HG03439 (cell line): ENCODE data around the gene BBLN.
"Not testable (repeated sequence)": the region's sequence is repeated elsewhere in the genome, so short reads cannot be mapped to it uniquely, and the experiment has no call there.

Experiments used
- ATAC-seq: cut with Tn5 transposase; IDR thresholded peaks from one replicate; pipeline ENCODE4 v1.9.1; 2021; ENCODE audit warnings: mild to moderate bottlenecking, moderate library complexity; ENCODE audit not compliant: unreplicated experiment

Gene BBLN

GRCh38 chr9:128159784-128160602 lies at the start of gene BBLN:
TSS of gene BBLN (plus strand) at chr9:128160265. CDS start at chr9:128160408, 143 bp downstream.
- peak; percentile 70 for ATAC-seq

DNA sequence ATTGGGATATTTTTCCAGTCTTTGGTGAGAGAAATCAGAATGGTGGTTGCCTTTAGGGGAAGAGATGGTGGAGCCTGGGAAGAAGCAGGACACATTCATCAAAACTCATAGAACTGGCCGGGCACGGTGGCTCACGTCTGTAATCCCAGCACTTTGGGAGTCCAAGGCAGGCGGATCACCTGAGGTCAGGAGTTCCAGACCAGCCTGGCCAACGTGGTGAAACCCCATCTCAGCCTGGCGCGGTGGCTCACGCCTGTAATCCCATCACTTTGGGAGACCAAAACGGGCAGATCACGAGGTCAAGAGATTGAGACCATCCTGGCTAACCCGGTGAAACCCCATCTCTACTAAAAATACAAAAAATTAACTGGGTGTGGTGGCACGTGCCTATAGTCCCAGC lies 48.3 kb upstream of the BBLN start:
- ATAC-seq = not testable (repeated sequence)

- no peak for ATAC-seq
These were observed 46.3 kb upstream of the BBLN start for GRCh38 chr9:128113526-128114325.

DNA sequence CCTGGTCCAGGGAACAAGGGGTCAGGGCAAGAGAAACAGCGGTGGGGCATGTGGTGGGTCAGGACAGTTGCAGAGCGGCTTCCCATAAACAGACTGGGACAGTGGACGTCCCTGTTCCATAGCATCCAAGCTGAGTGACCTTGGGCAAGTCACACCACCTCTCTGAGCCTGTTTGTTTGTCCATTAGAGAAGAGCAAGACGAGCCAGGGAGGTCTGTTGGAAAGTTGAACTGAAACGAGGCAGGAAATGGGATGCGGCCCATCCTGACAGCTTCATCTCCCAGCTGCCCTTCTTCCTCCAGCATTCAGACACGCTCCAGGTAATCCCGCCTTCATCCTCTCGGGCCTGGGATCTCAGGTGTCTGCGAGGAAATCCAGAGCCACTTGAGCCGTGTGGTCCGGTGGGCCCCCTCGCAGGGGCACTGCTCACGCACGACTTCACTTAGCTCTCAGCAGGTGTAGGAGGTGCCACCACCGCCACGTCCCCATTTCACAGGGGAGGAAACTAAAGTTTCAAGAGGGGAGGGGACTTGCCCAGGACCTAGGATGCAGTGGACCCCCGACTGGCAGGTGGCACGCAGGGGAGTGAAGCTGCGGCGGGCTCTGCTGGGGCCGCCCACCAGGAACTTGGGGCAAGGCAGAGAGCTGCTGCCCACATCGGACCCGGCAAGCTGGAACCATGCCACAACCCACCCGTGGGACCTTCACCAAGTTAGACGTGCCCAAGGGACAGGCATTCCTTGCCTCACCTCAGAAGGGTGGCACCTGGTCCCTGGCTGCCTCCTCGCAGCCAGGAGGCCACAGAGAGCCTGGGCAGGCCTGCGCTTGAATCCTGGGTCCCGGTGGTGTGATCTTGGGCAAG lies 45.5 kb upstream of the BBLN start:
- no peak for ATAC-seq

DNA sequence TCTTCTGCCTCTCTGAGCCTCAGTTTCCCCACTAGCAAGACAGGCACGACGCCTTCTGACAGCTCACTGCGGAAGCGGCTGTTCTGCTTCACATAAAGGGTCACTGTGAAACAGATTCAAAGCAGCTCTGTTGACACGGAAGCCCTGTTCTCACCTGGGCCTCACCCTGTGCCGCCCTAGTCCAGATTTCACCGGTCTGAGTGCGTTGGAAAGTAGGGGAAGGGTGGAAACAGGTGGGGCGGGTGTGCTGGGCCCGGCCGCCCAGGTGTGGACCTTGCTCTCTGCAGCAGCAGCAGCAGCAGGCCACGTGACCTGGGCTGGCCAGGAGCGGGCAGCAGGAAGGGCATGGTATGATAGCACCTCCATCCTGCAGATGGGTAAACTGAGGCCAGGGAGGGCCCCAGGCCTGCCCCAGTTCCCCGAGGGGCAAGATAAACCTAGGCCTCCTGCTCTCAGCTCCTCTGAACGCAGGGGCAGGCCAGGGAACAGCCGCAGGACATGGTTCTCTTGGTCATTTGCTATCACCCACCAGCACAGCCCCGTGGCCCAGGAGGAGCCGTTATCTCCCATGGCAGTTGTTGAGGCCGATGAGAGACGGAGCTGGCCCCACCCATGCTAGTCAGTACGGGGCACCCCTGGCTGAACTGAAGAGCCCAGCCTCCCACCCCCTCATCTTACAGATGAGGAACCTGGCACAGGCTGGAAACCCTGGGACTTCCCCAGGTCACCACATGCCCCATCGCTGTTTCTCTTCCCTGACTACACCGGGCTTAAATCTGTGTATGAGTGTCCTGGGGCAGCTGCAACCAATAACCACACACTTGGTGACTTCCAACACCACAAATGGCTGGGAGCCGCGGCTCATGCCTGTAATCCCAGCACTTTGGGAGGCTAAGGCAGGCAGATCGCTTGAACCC lies 44.6 kb upstream of the BBLN start:
- no peak for ATAC-seq

GRCh38 chr9:128116104-128117083 lies 43.7 kb upstream of the BBLN start:
- no peak for ATAC-seq

GRCh38 chr9:128117613-128118471 lies 42.2 kb upstream of the BBLN start:
- peak; percentile 42 for ATAC-seq

GRCh38 chr9:128118472-128118857 lies 41.6 kb upstream of the BBLN start:
- no peak for ATAC-seq

- ATAC-seq = no peak
These were observed 40.9 kb upstream of the BBLN start for GRCh38 chr9:128118971-128119665.

- no peak for ATAC-seq
These were observed 39.9 kb upstream of the BBLN start for GRCh38 chr9:128120061-128120740.

- no peak for ATAC-seq
These were observed 39.2 kb upstream of the BBLN start for GRCh38 chr9:128120741-128121465.

- no peak for ATAC-seq
These were observed 38.6 kb upstream of the BBLN start for GRCh38 chr9:128121466-128121810.

DNA sequence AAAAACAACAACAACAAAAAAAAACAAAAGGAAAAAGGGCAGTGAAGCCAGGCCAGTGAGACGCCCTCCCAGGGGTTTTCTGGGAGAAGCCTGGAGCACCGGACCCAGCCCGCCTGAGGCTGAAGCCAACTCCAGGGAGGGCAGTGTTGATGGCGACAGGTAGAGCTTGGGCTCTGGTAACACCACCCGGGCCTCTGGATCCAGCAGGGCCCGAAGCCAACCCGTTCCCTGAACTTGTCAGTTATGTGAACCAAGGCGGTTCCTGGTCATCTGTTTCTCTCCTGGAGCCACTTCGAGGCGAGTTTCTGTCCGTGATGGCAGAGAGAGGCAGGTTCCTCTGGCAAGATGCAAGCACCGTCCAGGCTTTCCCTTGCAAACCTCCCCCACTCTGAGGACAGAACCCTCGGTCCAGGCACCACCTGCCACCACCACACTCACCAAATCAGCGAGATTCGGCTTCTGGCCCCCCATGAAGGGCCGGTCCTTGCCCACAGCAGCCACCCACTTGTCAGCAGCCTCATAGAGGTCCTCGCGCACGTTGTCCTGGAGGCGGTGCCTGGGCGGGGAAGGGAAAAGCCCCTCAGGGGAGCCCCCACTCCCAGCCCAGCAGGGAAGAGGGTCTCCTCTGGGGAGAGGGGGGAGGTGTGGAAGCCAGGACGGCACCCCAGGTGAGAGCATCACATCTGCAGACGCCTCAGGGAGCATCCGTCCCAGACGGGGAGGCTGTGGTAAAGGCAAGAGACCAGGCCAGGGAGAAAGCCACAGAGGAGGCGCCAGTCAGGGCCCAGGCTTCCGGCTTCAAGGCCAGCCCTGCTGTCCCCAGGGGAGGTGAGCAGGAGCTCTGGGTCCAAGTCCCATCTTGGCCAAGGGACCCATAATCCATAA lies 37.9 kb upstream of the BBLN start:
- no peak for ATAC-seq

DNA sequence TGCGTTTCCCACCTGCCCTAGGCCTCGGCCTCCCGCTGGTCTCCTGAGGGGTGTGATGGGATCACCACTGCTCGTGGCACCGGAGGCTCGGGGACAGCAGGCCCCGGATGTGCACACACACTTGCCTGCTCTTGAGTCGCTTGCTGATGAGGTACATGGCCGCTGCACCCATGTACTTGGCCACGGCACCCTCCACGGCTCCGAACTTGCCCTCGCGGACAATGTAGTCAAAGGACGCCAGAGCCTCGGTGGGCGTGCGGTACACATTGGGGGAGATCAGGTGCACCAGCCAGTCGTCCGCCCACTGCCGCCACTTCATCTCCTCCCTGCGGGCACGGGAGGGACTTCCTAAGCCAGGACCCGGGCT lies 37.3 kb upstream of the BBLN start:
- no peak for ATAC-seq

DNA sequence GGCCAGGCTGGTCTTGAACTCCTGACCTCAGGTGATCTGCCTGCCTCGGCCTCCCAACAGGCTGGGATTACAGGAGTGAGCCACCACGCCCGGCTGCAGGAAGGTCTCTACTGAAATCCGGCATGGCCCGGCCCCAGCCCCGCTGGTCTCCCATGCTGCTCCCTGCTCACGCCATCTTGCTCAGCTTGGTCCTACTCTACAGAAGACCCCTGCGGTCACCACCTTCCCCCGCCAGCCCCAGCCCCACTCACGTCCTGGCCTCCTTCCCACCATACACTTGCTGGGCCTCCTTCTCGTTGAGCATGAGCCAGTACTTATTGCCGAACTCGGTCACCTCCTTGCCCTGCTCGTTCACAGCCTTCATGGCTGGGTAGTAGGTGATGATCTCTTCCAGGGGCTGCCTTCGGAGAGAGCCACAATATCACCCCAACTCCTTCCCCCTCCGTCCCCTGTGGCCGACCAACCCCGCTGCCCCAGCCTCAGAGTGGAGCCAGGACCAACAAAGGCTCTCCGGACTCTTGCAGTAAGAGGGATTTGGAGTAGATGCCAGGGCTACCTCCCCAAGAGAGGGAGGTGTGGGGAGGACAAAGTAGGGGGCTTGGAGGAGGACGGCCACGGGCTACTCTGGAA lies 36.5 kb upstream of the BBLN start:
- ATAC-seq = no peak
